HK-2 (cell line): ENCODE results near the gene CABP2.
"Not testable (repeated sequence)": the region's sequence is repeated elsewhere in the genome, so short reads cannot be mapped to it uniquely, and the experiment has no call there.

Experiments
- DNase-seq: peaks from one replicate; pipeline ENCODE4 v3.0.0-alpha.2; 2018; ENCODE audit not compliant: unreplicated experiment

Gene CABP2

DNA sequence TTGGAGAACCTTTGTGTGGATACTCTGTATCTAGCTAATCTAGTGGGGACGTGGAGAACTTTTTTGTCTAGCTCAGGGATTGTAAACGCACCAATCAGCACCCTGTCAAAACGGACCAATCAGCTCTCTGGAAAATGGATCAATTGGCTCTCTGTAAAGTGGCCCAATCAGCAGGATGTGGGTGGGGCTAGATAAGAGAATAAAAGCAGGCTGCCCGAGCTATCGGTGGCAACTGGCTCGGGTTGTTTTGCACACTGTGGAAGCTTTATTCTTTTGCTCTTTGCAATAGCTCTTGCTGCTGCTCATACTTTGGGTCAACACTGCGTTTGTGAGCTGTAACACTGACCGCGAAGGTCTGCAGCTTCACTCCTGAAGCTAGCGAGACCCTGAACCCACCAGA is 46.6 kb downstream of the CABP2 start:
- DNase-seq = not testable (repeated sequence)

DNA sequence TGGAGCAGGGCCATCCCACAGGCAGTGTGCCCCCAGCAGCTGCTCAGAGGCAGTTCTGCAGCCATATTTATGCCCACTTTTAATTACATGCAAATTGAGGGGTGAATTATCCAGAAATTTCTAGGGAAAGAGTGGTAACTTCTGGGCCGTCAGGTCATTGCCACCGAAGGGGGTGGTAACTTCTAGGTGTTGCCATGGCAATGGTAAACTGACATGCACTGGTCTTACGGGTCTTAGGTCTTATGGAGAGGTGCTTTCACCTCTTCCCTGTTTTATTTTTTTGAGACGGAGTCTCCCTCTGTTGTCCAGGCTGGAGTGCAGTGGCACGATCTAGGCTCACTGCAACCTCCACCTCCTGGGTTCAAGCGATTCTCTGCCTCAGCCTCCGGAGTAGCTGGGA is 50.4 kb downstream of the CABP2 start:
- DNase-seq = no peak

DNA sequence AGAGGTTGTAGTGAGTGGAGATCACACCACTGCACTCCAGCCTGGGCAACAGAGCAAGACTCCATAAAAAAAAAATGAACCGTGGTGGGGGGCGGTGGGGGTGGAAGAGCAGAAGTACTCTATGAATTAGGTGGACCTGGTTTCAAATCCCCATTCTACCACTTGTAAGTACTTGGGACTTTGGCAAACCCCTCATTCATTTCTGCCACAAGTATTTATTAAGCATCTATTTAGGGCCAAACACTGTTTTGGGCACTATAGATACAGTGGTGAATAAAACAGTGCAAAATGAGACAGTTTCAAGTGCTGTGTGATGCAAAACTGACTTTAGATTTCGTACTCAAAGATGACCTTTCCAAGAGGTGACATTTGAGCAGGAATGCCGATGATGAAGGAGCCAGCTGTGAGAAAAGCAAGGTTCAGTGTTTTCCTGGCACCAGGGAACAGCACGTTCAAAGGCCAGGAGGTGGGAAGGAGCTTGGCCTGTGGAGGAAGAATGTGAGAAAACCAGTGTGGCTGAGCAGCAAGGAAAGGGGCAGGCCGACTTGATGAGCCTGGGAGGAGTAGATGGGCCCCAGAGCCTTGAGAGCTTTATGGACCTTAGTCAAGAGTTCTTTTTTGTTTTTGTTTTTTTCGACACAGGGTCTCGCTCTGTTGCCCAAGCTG is 52.8 kb downstream of the CABP2 start:
- no peak for DNase-seq

DNA sequence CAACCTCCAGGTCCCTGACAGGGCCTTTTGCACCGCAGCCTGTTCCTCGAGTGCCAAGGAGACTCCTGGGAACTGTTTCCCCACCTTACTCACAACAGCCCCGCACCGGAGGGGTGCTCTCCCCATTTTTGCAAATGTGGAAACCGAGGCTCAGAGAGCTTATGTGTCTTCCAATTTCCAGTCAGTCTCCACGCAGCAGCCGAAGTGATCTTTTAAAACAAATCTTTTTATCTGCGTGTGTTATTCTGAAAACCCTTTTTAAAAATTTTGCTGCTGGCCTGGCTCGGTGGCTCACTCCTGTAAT is 53.8 kb downstream of the CABP2 start:
- DNase-seq = no peak
